AG09309 (cell line): ENCODE measurements around the gene RBM20.

Experiments
- DNase-seq: peaks from one replicate; pipeline ENCODE4 v3.0.0-alpha.2; 2010; ENCODE audit warnings: low read depth
- H3K4me3 ChIP-seq: 2 replicates; pipeline ENCODE4 v1.5.1; 2011; ENCODE audit warnings: mild to moderate bottlenecking, low read depth, low read length, moderate library complexity; ENCODE audit not compliant: control insufficient read depth
- CTCF ChIP-seq: IDR thresholded peaks from 2 replicates; pipeline ENCODE4 v1.5.1; 2011; ENCODE audit warnings: mild to moderate bottlenecking, low read depth, low read length, inconsistent platforms; ENCODE audit not compliant: insufficient read depth, control insufficient read depth; ENCODE audit errors: missing control alignments

RBM20 gene

GRCh38 chr10:110834629-110835301, 190.6 kb downstream of the RBM20 start:
- no peak for DNase-seq
- no peak for TF ChIP-seq CTCF
- no peak overlapping the region for H3K4me3 ChIP-seq

- no peak for DNase-seq
- no peak overlapping the region for H3K4me3 ChIP-seq
Observed at GRCh38 chr10:110835841-110836240, 191.7 kb downstream of the RBM20 start.

GRCh38 chr10:110836706-110837105, 192.6 kb downstream of the RBM20 start:
- TF ChIP-seq CTCF = no peak
- H3K4me3 ChIP-seq = no peak overlapping the region
- DNase-seq = no peak

More at GRCh38 chr10:110835841-110836240, 191.7 kb downstream of the RBM20 start:
- TF ChIP-seq CTCF = no peak

- no peak overlapping the region for H3K4me3 ChIP-seq
- no peak for TF ChIP-seq CTCF
- DNase-seq = no peak
Observed at GRCh38 chr10:110837418-110838171, 193.5 kb downstream of the RBM20 start.

GRCh38 chr10:110840225-110840922, 196.2 kb downstream of the RBM20 start:
- no peak for DNase-seq
- TF ChIP-seq CTCF = no peak
- no peak overlapping the region for H3K4me3 ChIP-seq

- no peak for DNase-seq
- no peak for TF ChIP-seq CTCF
Observed at GRCh38 chr10:110840923-110841428, 196.8 kb downstream of the RBM20 start.

More at GRCh38 chr10:110840923-110841428, 196.8 kb downstream of the RBM20 start:
- no peak overlapping the region for H3K4me3 ChIP-seq
